Right lobe of liver (tissue), 6 donors: ENCODE results near the gene TGFBR3. TPM values are rescaled to one million over a fixed set of nuclear protein-coding genes. Genes with fewer than 3 reads are reported as not detected.
A peak's percentile ranks its signal among the peaks of the same experiment; 100 is the strongest.

Source experiments
- ATAC-seq, 4 donors: fragments of 200-7000 bp; cut with Tn5 transposase; one replicate each; pipeline ENCODE4 v1.9.1; 2020; ENCODE audit warnings: mild to moderate bottlenecking in 4 of 4, moderate library complexity in 4 of 4
- DNase-seq, 3 donors: peaks; one replicate each; pipeline ENCODE4 v3.0.0-alpha.2; 2020
- H3K27ac ChIP-seq, 3 donors: fragments of 200-600 bp; one replicate each; pipeline ENCODE4 v1.8.0; 2022
- H3K27me3 ChIP-seq, 2 donors: fragments of 200-600 bp; one replicate each; pipeline ENCODE4 v1.8.0; 2022
- H3K36me3 ChIP-seq, 4 donors: fragments of 200-600 bp; sonication (generic) in 1 of 4; one replicate each; pipeline versions ENCODE4 v1.5.1 to v1.8.0; 2017 to 2022; ENCODE audit warnings: control low read depth in 1 of 4
- H3K4me1 ChIP-seq, 4 donors: fragments of 200-600 bp; sonication (generic) in 1 of 4; one replicate each; pipeline versions ENCODE4 v1.5.1 to v1.8.0; 2017 to 2022; ENCODE audit warnings: control low read depth in 1 of 4
- H3K4me3 ChIP-seq, 3 donors: fragments of 200-600 bp; one replicate each; pipeline ENCODE4 v1.8.0; 2022
- H3K9me3 ChIP-seq, 4 donors: fragments of 200-600 bp; sonication (generic) in 1 of 4; one replicate each; pipeline versions ENCODE4 v1.5.1 to v1.8.0; 2017 to 2022; ENCODE audit warnings: control low read depth in 1 of 4
- POLR2A ChIP-seq: fragments of 450-650 bp; IDR thresholded peaks from one replicate; pipeline ENCODE4 v1.6.1; 2017; ENCODE audit warnings: antibody characterized with exemption, mild to moderate bottlenecking
- WGBS: methylation state at CpG from one replicate; pipeline ENCODE4 v1.1.6; 2018; ENCODE audit warnings: low coverage, low lambda C conversion rate; ENCODE audit not compliant: insufficient coverage; ENCODE audit errors: missing lambda C conversion rate; 5-methylcytosine and 5-hydroxymethylcytosine counted together
- intact Hi-C, 2 donors: fragments of 100-400 bp; cut with DNase I; formaldehyde crosslinking; loops; one replicate each; pipeline versions ENCODE4 v1.11.2 to v1.14.1; 2022
- total RNA-seq, 6 experiments: library from RNA; depleted of rRNA in 2 of 6; stranded (reverse); fragments of >200 nt in 2 of 6; fragmentation: NEBNext Ultra II Directional in 3 of 6; extraction: Animal tissue kit (Norgen Biotek cat#: 25700) in 3 of 6; gene quantifications; one replicate each; pipeline versions ENCODE4 v1.1.0 to v1.2.4, GENCODE V29; 2016 to 2023
- TF ChIP-seq, protein P1 (sequence below), 4 donors: fragments of 200-600 bp in 3 of 4; fragments of 450-650 bp in 1 of 4; IDR thresholded peaks; one replicate each; pipeline versions ENCODE4 v1.5.1 to v1.8.0; 2016 to 2022; ENCODE audit warnings: antibody characterized with exemption in 4 of 4, mild to moderate bottlenecking in 2 of 4
- donor health status: DM: no; HTN: yes; CAD: no.
- donor health status: DM: no; HTN: no; CAD: no.
- donor health status: DM: no; HTN: no; CAD: no.
- donor health status: DM: no; HTN: yes; CAD: no.
- donor health status: DM: no; HTN: yes; CAD: no.

Gene TGFBR3
- total RNA-seq, 6 experiments from 2014 or later: 9.0 to 32.3 (median 18.1) TPM

DNA sequence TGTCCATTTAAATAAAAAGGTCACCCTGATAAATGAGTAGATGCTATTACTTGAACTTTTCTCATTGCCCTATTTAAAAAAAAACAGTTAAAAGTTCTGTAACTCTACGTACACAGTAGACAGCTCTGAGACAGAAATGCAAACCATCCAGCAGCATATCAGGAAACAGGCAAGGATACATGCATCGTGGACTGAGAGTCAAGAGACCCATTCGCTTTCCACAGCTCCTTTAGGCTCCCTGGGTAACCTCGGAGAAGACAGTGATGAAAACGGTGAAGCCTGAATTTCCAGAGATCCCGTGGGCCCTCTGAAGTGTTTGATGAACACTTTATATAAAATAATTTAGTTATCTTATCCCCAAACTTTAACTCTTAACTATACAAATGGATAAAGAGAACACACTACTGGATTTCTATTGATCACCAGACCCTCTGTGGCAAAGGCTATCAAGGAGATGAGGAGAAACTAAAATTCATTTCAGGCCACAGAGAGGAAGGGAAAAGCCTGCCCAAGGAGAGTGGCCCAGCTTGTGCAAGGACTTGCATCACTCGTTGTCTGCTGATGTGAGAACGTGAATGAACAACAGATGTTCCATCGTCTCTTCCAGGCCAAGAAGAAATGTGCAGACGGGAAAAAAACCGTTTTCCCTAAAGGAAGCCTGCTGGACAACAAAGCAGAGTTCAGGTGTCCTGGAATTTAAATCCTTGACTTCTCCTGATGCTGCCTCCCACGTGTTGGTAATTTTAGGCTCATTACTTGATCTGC is 131.0 kb downstream of the TGFBR3 start:
- Histone ChIP-seq H3K36me3 (no peaks in the 10 kb centered on the region), H3K27me3 (no peaks in the 10 kb centered on the region), H3K27ac (no peak overlapping the region), H3K9me3 (no peaks in the 10 kb centered on the region), H3K4me3 (no peak overlapping the region), H3K4me1 (peaks cover 0 to 49% (median 26%) of the 10 kb centered on the region in 4 donors)
- TF ChIP-seq POLR2A: no peak
- TF ChIP-seq, protein P1, sequence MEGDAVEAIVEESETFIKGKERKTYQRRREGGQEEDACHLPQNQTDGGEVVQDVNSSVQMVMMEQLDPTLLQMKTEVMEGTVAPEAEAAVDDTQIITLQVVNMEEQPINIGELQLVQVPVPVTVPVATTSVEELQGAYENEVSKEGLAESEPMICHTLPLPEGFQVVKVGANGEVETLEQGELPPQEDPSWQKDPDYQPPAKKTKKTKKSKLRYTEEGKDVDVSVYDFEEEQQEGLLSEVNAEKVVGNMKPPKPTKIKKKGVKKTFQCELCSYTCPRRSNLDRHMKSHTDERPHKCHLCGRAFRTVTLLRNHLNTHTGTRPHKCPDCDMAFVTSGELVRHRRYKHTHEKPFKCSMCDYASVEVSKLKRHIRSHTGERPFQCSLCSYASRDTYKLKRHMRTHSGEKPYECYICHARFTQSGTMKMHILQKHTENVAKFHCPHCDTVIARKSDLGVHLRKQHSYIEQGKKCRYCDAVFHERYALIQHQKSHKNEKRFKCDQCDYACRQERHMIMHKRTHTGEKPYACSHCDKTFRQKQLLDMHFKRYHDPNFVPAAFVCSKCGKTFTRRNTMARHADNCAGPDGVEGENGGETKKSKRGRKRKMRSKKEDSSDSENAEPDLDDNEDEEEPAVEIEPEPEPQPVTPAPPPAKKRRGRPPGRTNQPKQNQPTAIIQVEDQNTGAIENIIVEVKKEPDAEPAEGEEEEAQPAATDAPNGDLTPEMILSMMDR (IDR thresholded peaks at IDR 0.05): no peak
- intact Hi-C loops: no loop called here
- DNase-seq: no peak
- WGBS: 74% methylated on average over 11 of the region's 12 CpGs
- ATAC-seq: no peak

DNA sequence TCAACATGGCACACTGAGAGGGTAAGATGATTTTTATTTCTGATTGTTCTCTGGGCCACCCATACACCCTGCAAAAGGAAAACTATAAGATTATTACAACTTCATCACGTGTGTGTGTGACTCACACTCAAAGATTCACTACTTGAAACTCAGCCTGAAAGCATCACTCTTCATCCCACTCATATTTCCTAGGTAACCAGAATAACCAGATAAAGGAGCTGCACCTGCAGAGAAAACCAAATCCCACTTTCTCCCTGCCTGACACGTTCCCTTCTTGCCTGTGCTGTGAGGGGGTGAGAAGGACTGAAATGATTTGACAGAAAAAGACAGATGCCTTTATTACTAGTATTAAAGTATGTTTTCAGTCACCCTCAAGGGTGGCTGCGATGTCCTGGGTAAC is 131.6 kb downstream of the TGFBR3 start:
- H3K4me1 ChIP-seq: peaks cover 0 to 49% (median 25%) of the 10 kb centered on the region in 4 donors
- WGBS: 56% methylated on average over 3 of the region's 3 CpGs

DNA sequence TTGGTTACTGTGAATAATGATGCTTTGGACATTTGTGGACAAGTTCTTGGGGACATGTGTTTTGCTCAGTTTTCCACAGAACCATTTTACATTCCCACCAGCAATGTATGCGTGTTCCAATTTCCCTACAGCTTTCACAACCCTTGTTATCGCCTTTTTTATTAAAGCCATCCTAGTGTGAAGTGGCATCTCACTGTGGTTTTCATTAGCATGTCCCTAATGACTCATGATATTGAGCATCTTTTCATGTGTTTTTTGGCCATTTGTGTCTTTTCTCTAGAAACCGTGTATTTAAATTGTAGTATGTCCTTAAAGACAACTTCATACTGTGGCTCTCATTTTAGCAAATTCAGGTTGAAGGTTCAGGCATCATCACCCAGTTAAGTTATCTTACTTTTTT is 132.1 kb downstream of the TGFBR3 start:
- H3K4me1 ChIP-seq: peaks cover 0 to 49% (median 24%) of the 10 kb centered on the region in 4 donors

More for the DNA sequence above, 131.6 kb downstream of the TGFBR3 start:
- H3K4me3 ChIP-seq: no peak overlapping the region
- no peaks in the 10 kb centered on the region for H3K9me3 ChIP-seq
- no peaks in the 10 kb centered on the region for H3K36me3 ChIP-seq
- H3K27ac ChIP-seq: no peak overlapping the region
- DNase-seq (no peak), ATAC-seq (no peak)
- TF ChIP-seq POLR2A: no peak
- TF ChIP-seq, protein P1 (IDR thresholded peaks at IDR 0.05): no peak
- H3K27me3 ChIP-seq: no peaks in the 10 kb centered on the region
- intact Hi-C loops: no loop called here

DNA sequence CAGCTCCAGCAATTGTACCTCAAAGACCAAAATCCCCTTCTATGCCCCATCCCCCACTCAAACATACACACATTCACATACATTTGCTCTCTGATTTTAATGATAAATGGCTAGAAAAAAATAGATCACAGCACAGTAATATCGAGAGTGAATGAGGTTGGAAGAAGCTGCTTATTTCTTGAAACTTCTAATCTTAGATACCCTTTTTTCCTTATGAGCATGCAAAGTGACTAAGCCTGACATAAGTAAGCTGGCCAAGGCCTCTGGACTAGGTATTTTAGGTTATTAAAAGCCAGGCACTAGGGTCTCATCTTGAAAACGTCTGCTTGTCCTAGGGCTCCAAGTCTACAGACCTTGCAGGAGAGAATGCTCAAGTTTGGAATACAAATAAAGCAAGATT is 133.6 kb downstream of the TGFBR3 start:
- H3K36me3 ChIP-seq: no peaks in the 10 kb centered on the region
- TF ChIP-seq, protein P1 (IDR thresholded peaks at IDR 0.05): no peak
- peaks cover 0 to 35% (median 17%) of the 10 kb centered on the region in 4 donors for H3K4me1 ChIP-seq
- no peak for ATAC-seq
- peak overlapping the region; percentile 71 to 93 (median 91) for H3K27ac ChIP-seq
- H3K4me3 ChIP-seq: no peak overlapping the region
- intact Hi-C loops: no loop called here
- no peak for DNase-seq
- H3K27me3 ChIP-seq: no peaks in the 10 kb centered on the region
- H3K9me3 ChIP-seq: no peaks in the 10 kb centered on the region
- WGBS: 71% methylated on average over 2 of the region's 2 CpGs

More for the DNA sequence above, 132.1 kb downstream of the TGFBR3 start:
- no peaks in the 10 kb centered on the region for H3K27me3 ChIP-seq
- TF ChIP-seq POLR2A: no peak
- TF ChIP-seq, protein P1 (IDR thresholded peaks at IDR 0.05): no peak
- H3K9me3 ChIP-seq: no peaks in the 10 kb centered on the region
- DNase-seq: no peak
- no peaks in the 10 kb centered on the region for H3K36me3 ChIP-seq
- 78% methylated on average over 3 of the region's 3 CpGs for WGBS
- H3K4me3 ChIP-seq: no peak overlapping the region
- intact Hi-C loops: no loop called here
- no peak for ATAC-seq
- no peak overlapping the region for H3K27ac ChIP-seq
